H9 (cell line): Measurements from ENCODE around the gene OR8B8. TPM values are rescaled to one million over a fixed set of nuclear protein-coding genes. Genes with fewer than 3 reads are reported as not detected.

Source experiments
- DNase-seq: peaks from one replicate; pipeline ENCODE4 v3.0.0-alpha.2; 2017
- H2AFZ ChIP-seq: one replicate; pipeline ENCODE4 v1.6.1; 2013; ENCODE audit warnings: mild to moderate bottlenecking, low read length, control low read depth, moderate library complexity
- H2AK5ac ChIP-seq: 2 replicates; pipeline ENCODE4 v1.6.1; 2013; ENCODE audit warnings: low read length, control low read depth, mixed read lengths; ENCODE audit not compliant: insufficient read length
- H2BK120ac ChIP-seq: one replicate; pipeline ENCODE4 v1.6.1; 2013; ENCODE audit warnings: low read depth, mild to moderate bottlenecking, low read length, control low read depth, inconsistent platforms; ENCODE audit not compliant: poor library complexity, severe bottlenecking
- H2BK12ac ChIP-seq: 2 replicates; pipeline ENCODE4 v1.6.1; 2013; ENCODE audit warnings: low read length, control low read depth, mixed read lengths, low read depth; ENCODE audit not compliant: insufficient read length
- H2BK15ac ChIP-seq: 2 replicates; pipeline ENCODE4 v1.6.1; 2013; ENCODE audit warnings: low read depth, low read length, control low read depth
- H2BK20ac ChIP-seq: one replicate; pipeline ENCODE4 v1.6.1; 2013; ENCODE audit warnings: low read depth, mild to moderate bottlenecking, low read length, control low read depth, inconsistent platforms; ENCODE audit not compliant: poor library complexity, severe bottlenecking
- H2BK5ac ChIP-seq: 2 replicates; pipeline ENCODE4 v1.6.1; 2013; ENCODE audit warnings: low read length, control low read depth, mixed read lengths; ENCODE audit not compliant: insufficient read length
- H3K14ac ChIP-seq: 2 replicates; pipeline ENCODE4 v1.6.1; 2013; ENCODE audit warnings: low read length, control low read depth; ENCODE audit not compliant: insufficient read depth
- H3K18ac ChIP-seq: 2 replicates; pipeline ENCODE4 v1.6.1; 2013; ENCODE audit warnings: low read depth, mild to moderate bottlenecking, mixed read lengths, low read length, control low read depth; ENCODE audit not compliant: insufficient read length
- H3K23ac ChIP-seq: 2 replicates; pipeline ENCODE4 v1.6.1; 2013; ENCODE audit warnings: low read length, control low read depth, mixed read lengths, low read depth; ENCODE audit not compliant: insufficient read length
- H3K23me2 ChIP-seq: 2 replicates; pipeline ENCODE4 v1.6.1; 2013; ENCODE audit warnings: low read depth, mild to moderate bottlenecking, mixed read lengths, low read length, control low read depth; ENCODE audit not compliant: insufficient read length, poor library complexity, severe bottlenecking
- H3K27ac ChIP-seq: 2 replicates; pipeline ENCODE4 v1.5.1; 2013; ENCODE audit warnings: low read length, control low read depth, mixed read lengths, low read depth; ENCODE audit not compliant: insufficient read length
- H3K27me3 ChIP-seq: 2 replicates; pipeline ENCODE4 v1.6.1; 2013; ENCODE audit warnings: low read length, control low read depth, inconsistent platforms; ENCODE audit not compliant: insufficient read depth
- H3K4ac ChIP-seq: 2 replicates; pipeline ENCODE4 v1.6.1; 2013; ENCODE audit warnings: low read depth, mild to moderate bottlenecking, control low read depth, inconsistent platforms, low read length, moderate library complexity
- H3K4me1 ChIP-seq: 2 replicates; pipeline ENCODE4 v1.6.1; 2013; ENCODE audit warnings: low read length, control low read depth, inconsistent platforms; ENCODE audit not compliant: insufficient read depth
- H3K4me2 ChIP-seq: 2 replicates; pipeline ENCODE4 v1.6.1; 2013; ENCODE audit warnings: low read length, control low read depth, mixed read lengths; ENCODE audit not compliant: insufficient read length, insufficient read depth
- H3K56ac ChIP-seq: 2 replicates; pipeline ENCODE4 v1.6.1; 2013; ENCODE audit warnings: low read depth, mild to moderate bottlenecking, mixed read lengths, low read length, control low read depth; ENCODE audit not compliant: insufficient read length
- H3K79me1 ChIP-seq: 2 replicates; pipeline ENCODE4 v1.6.1; 2013; ENCODE audit warnings: low read depth, mild to moderate bottlenecking, moderate library complexity, low read length, control low read depth, inconsistent platforms; ENCODE audit not compliant: insufficient read depth, poor library complexity, severe bottlenecking
- H3K79me2 ChIP-seq: 2 replicates; pipeline ENCODE4 v1.6.1; 2013; ENCODE audit warnings: low read length, control low read depth, inconsistent platforms; ENCODE audit not compliant: insufficient read depth
- H3K9ac ChIP-seq: 2 replicates; pipeline ENCODE4 v1.6.1; 2013; ENCODE audit warnings: low read length, control low read depth, mixed read lengths; ENCODE audit not compliant: insufficient read length; ENCODE audit errors: extremely low read depth
- H3K9me3 ChIP-seq: one replicate; pipeline ENCODE4 v1.6.1; 2013; ENCODE audit warnings: low read depth, low read length, inconsistent platforms; ENCODE audit not compliant: control insufficient read depth
- H3T11ph ChIP-seq: one replicate; pipeline ENCODE4 v1.6.1; 2013; ENCODE audit warnings: mild to moderate bottlenecking, low read length, control low read depth, inconsistent platforms
- H4K20me1 ChIP-seq: one replicate; pipeline ENCODE4 v1.6.1; 2013; ENCODE audit not compliant: control insufficient read depth, insufficient read length, insufficient read depth
- H4K5ac ChIP-seq: 2 replicates; pipeline ENCODE4 v1.6.1; 2013; ENCODE audit warnings: low read depth, mild to moderate bottlenecking, mixed read lengths, low read length, control low read depth; ENCODE audit not compliant: insufficient read length
- H4K8ac ChIP-seq: replicated peaks from 2 replicates; pipeline ENCODE4 v1.6.1; 2013; ENCODE audit warnings: low read length, control low read depth, mixed read lengths, low read depth; ENCODE audit not compliant: insufficient read length
- H4K91ac ChIP-seq: 2 replicates; pipeline ENCODE4 v1.6.1; 2013; ENCODE audit warnings: low read depth, mild to moderate bottlenecking, moderate library complexity, mixed read lengths, low read length, control low read depth; ENCODE audit not compliant: insufficient read length
- H3K27ac Mint-ChIP-seq, 3 experiments: 2 replicates in 2 of 3; 3 replicates in 1 of 3; pipeline ENCODE4 v1.8.0; 2020 to 2021; ENCODE audit warnings: mixed read lengths in 3 of 3, mild to moderate bottlenecking in 1 of 3, moderate library complexity in 1 of 3
- H3K27me3 Mint-ChIP-seq: 2 replicates; pipeline ENCODE4 v1.8.0; 2021; ENCODE audit warnings: low read depth, mild to moderate bottlenecking, moderate library complexity, mixed read lengths
- H3K36me3 Mint-ChIP-seq, 3 experiments: 2 replicates in 2 of 3; 3 replicates in 1 of 3; pipeline ENCODE4 v1.8.0; 2020 to 2021; ENCODE audit warnings: low read depth in 3 of 3, mixed read lengths in 3 of 3; ENCODE audit not compliant: insufficient read depth in 1 of 3
- H3K4me1 Mint-ChIP-seq, 2 experiments: 2 replicates each; pipeline ENCODE4 v1.8.0; 2020; ENCODE audit warnings: mixed read lengths in 2 of 2
- H3K4me3 Mint-ChIP-seq, 2 experiments: 2 replicates in 1 of 2; 3 replicates in 1 of 2; pipeline ENCODE4 v1.8.0; 2020 to 2021; ENCODE audit warnings: mild to moderate bottlenecking in 2 of 2, mixed read lengths in 2 of 2, moderate library complexity in 1 of 2
- H3K9me3 Mint-ChIP-seq, 2 experiments: 2 replicates in 1 of 2; 3 replicates in 1 of 2; pipeline ENCODE4 v1.8.0; 2020; ENCODE audit warnings: mild to moderate bottlenecking in 2 of 2, mixed read lengths in 2 of 2, moderate library complexity in 1 of 2
- WGBS: extraction: QIAGEN DNeasy Blood & Tissue Kit; methylation state at CpG from one replicate; pipeline ENCODE4 v1.1.7; 2013; ENCODE audit warnings: missing lambda C conversion rate, low lambda C conversion rate, mixed read lengths; ENCODE audit not compliant: insufficient read length; ENCODE audit errors: extremely low coverage; 5-methylcytosine and 5-hydroxymethylcytosine counted together
- long read RNA-seq: library from polyadenylated mRNA; unstranded; transcript quantifications from one replicate; pipeline ENCODE4 v2.0.0, GENCODE V29; 2020
- total RNA-seq: library from RNA; stranded (reverse); gene quantifications from 2 replicates; pipeline ENCODE4 v1.2.1, GENCODE V29; 2021
- TF ChIP-seq, protein P1 (sequence below): fragments of 200-600 bp; sonication (generic); conservative IDR thresholded peaks from 3 replicates; pipeline ENCODE4 v1.8.0; 2021; ENCODE audit warnings: antibody characterized with exemption, mild to moderate bottlenecking

The OR8B8 gene, protein sequence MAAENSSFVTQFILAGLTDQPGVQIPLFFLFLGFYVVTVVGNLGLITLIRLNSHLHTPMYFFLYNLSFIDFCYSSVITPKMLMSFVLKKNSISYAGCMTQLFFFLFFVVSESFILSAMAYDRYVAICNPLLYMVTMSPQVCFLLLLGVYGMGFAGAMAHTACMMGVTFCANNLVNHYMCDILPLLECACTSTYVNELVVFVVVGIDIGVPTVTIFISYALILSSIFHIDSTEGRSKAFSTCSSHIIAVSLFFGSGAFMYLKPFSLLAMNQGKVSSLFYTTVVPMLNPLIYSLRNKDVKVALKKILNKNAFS
- not detected in 2 replicates for total RNA-seq
- long read RNA-seq = 0 reads

DNA sequence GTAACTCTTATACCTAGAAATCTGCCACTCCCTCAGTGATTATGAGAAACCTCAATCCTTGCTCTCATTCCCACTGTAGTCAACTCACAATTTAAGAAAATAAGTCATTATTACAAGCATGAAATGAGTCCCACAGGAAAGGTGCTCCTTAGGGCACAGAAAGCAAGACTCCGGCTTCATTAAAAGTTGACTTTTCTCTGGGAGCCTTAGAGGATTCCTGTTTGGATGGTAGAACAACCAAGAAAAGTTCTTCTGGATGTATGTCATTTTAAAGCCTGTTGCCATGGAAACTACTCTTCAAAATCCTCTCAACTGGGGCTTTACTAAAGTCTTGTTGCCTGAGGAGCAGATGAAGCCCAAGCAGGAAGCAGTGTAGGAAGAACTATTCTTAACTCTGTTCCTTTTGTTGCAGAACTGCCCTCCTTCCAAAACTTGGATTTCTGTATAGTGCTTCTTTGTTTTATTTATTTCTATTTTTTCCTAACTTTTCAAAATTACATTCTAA lies at the start of gene OR8B8:
Gene OR8B8, minus strand, starts transcription at position 51 of the 505 bp plus-strand sequence. CDS start 4,611 bp downstream, outside the sequence.
- H3K27ac ChIP-seq = no peak within 1 kb of the TSS
- H2AFZ ChIP-seq = no peak within 1 kb of the TSS
- no peak within 1 kb of the TSS for H3K18ac ChIP-seq
- TF ChIP-seq, protein P1, sequence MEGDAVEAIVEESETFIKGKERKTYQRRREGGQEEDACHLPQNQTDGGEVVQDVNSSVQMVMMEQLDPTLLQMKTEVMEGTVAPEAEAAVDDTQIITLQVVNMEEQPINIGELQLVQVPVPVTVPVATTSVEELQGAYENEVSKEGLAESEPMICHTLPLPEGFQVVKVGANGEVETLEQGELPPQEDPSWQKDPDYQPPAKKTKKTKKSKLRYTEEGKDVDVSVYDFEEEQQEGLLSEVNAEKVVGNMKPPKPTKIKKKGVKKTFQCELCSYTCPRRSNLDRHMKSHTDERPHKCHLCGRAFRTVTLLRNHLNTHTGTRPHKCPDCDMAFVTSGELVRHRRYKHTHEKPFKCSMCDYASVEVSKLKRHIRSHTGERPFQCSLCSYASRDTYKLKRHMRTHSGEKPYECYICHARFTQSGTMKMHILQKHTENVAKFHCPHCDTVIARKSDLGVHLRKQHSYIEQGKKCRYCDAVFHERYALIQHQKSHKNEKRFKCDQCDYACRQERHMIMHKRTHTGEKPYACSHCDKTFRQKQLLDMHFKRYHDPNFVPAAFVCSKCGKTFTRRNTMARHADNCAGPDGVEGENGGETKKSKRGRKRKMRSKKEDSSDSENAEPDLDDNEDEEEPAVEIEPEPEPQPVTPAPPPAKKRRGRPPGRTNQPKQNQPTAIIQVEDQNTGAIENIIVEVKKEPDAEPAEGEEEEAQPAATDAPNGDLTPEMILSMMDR = no peak
- H3K23me2 ChIP-seq = no peaks in the 10 kb centered on the region
- Mint-ChIP-seq H3K27ac (no peak within 1 kb of the TSS), H3K9me3 (no peaks in the 10 kb centered on the region), H3K36me3 (no peaks in the 10 kb centered on the region), H3K4me3 (no peak within 1 kb of the TSS), H3K27me3 (no peaks in the 10 kb centered on the region; the same call in 1 of the 2 replicates), H3K4me1 (peaks cover 3 to 5% of the 10 kb centered on the region in 2 experiments; a peak in 3 of 4 replicates)
- H3K79me2 ChIP-seq = no peaks in the 10 kb centered on the region
- no peaks in the 10 kb centered on the region for H3K9me3 ChIP-seq
- no peak within 1 kb of the TSS for H3K23ac ChIP-seq
- H4K20me1 ChIP-seq = no peaks in the 10 kb centered on the region
- H3K27me3 ChIP-seq = no peaks in the 10 kb centered on the region
- no peak within 1 kb of the TSS for H2BK5ac ChIP-seq
- no peak within 1 kb of the TSS for H3K4me2 ChIP-seq
- no peak within 1 kb of the TSS for H2BK12ac ChIP-seq
- H4K91ac ChIP-seq = no peak within 1 kb of the TSS
- H3K56ac ChIP-seq = no peak within 1 kb of the TSS
- H2BK20ac ChIP-seq = no peak within 1 kb of the TSS
- no peak within 1 kb of the TSS for H4K5ac ChIP-seq
- H3K9ac ChIP-seq = no peak within 1 kb of the TSS
- H2AK5ac ChIP-seq = no peak within 1 kb of the TSS
- H3K79me1 ChIP-seq = no peaks in the 10 kb centered on the region
- WGBS = no CpG with 5 or more reads among the region's 1 CpG
- no peak within 1 kb of the TSS for H2BK15ac ChIP-seq
- H2BK120ac ChIP-seq = no peak within 1 kb of the TSS
- H4K8ac ChIP-seq = no peak within 1 kb of the TSS
- DNase-seq = no peak
- H3K14ac ChIP-seq = no peak within 1 kb of the TSS
- H3K4ac ChIP-seq = no peak within 1 kb of the TSS
- no peaks in the 10 kb centered on the region for H3K4me1 ChIP-seq
- no peak within 1 kb of the TSS for H3T11ph ChIP-seq
